Measurements from ENCODE around the gene CFAP299. TPM values are rescaled to one million over a fixed set of nuclear protein-coding genes. Genes with fewer than 3 reads are reported as not detected.

The CFAP299 gene
- total RNA-seq, 4 donors from 2014 or later, result not detected

GRCh38 chr4:80532674-80533333 is 197.3 kb downstream of the CFAP299 start:
- WGBS, result 33% methylated on average over 2 of the region's 2 CpGs
- no peaks in the 10 kb centered on the region for H3K9me3 ChIP-seq
- no peak for DNase-seq (ENCODE audit: low spot score in 2 of 2)

GRCh38 chr4:80535551-80535950 is 200.0 kb downstream of the CFAP299 start:
- no peak for DNase-seq (ENCODE audit: low spot score in 2 of 2)
- Histone ChIP-seq H3K4me3 (no peak overlapping the region), H3K9me3 (no peaks in the 10 kb centered on the region), H3K4me1 (no peaks in the 10 kb centered on the region), H3K36me3 (no peaks in the 10 kb centered on the region), H3K27ac (no peak overlapping the region), H3K27me3 (no peaks in the 10 kb centered on the region)
- WGBS, result 38% methylated on average over 1 of the region's 1 CpG
- TF ChIP-seq EP300 (IDR thresholded peaks at IDR 0.05) (no peak), POLR2A (IDR thresholded peaks at IDR 0.05) (no peak), POLR2AphosphoS5 (IDR thresholded peaks at IDR 0.05) (no peak), CTCF (IDR thresholded peaks at IDR 0.05) (no peak)

More at GRCh38 chr4:80532674-80533333, 197.3 kb downstream of the CFAP299 start:
- Histone ChIP-seq H3K36me3 (no peaks in the 10 kb centered on the region), H3K4me3 (no peak overlapping the region), H3K4me1 (no peaks in the 10 kb centered on the region), H3K27ac (no peak overlapping the region), H3K27me3 (no peaks in the 10 kb centered on the region)
- TF ChIP-seq POLR2A (IDR thresholded peaks at IDR 0.05) (no peak), EP300 (IDR thresholded peaks at IDR 0.05) (no peak), POLR2AphosphoS5 (IDR thresholded peaks at IDR 0.05) (no peak), CTCF (IDR thresholded peaks at IDR 0.05) (no peak)

- TF ChIP-seq POLR2A (IDR thresholded peaks at IDR 0.05) (no peak), CTCF (IDR thresholded peaks at IDR 0.05) (no peak)
- no peak for DNase-seq (ENCODE audit: low spot score in 2 of 2)
- Histone ChIP-seq H3K4me1 (no peaks in the 10 kb centered on the region), H3K27me3 (no peaks in the 10 kb centered on the region), H3K9me3 (no peaks in the 10 kb centered on the region), H3K27ac (no peak overlapping the region), H3K36me3 (no peaks in the 10 kb centered on the region), H3K4me3 (no peak overlapping the region)
- WGBS, result 92% methylated on average over 4 of the region's 4 CpGs
Observed at GRCh38 chr4:80538276-80538926, 202.9 kb downstream of the CFAP299 start.

DNA sequence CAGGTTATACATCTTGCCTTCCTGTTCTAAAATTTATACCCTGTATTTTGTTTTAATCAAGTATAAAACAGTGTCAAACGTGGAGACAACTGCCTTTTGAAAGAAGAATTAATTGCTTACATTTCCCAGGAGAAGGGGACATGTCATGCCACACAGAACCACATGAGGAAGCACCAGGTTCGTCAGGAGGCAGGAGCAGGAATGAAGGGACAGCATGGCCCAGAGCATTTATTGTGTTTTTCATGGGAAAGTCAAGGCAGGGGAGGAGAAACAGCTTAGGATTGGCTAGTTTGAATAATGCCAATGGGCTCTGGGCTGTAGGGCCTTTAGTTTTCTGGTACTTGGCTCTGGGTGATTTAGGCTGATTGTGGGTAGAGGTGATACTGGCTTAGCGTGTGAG is 203.7 kb downstream of the CFAP299 start:
- 65% methylated on average over 3 of the region's 3 CpGs for WGBS
- no peaks in the 10 kb centered on the region for H3K4me1 ChIP-seq

More for the DNA sequence above, 203.7 kb downstream of the CFAP299 start:
- Histone ChIP-seq H3K27me3 (no peaks in the 10 kb centered on the region), H3K36me3 (no peaks in the 10 kb centered on the region), H3K27ac (no peak overlapping the region), H3K4me3 (no peak overlapping the region), H3K9me3 (no peaks in the 10 kb centered on the region)
- no peak for DNase-seq (ENCODE audit: low spot score in 2 of 2)
- TF ChIP-seq EP300 (IDR thresholded peaks at IDR 0.05) (no peak), CTCF (IDR thresholded peaks at IDR 0.05) (no peak), POLR2A (IDR thresholded peaks at IDR 0.05) (no peak), POLR2AphosphoS5 (IDR thresholded peaks at IDR 0.05) (no peak)
